Lung (tissue), 12 donors: ENCODE results near the gene MAP2K7. TPM values are rescaled to one million over a fixed set of nuclear protein-coding genes. Genes with fewer than 3 reads are reported as not detected.

Experiments
- ATAC-seq: fragments of 200-7000 bp; cut with Tn5 transposase; one replicate; pipeline ENCODE4 v1.9.1; 2020; ENCODE audit warnings: moderate number of reproducible peaks; ENCODE audit not compliant: insufficient read depth, low FRiP score
- DNase-seq, 3 donors: peaks; one replicate each; pipeline ENCODE4 v3.0.0-alpha.2; 2013 to 2017
- H3K27ac ChIP-seq, 2 donors: one replicate each; pipeline ENCODE4 v1.5.1; 2013; ENCODE audit warnings: mild to moderate bottlenecking in 2 of 2, moderate library complexity in 2 of 2, control low read depth in 1 of 2, inconsistent platforms in 1 of 2, low read depth in 1 of 2, low read length in 1 of 2
- H3K27me3 ChIP-seq, 3 donors: one replicate each; pipeline ENCODE4 v1.5.1; 2013; ENCODE audit warnings: low read length in 2 of 3; ENCODE audit not compliant: control insufficient read depth in 3 of 3, insufficient read depth in 3 of 3
- H3K36me3 ChIP-seq, 4 donors: one replicate each; pipeline ENCODE4 v1.5.1; 2013; ENCODE audit warnings: low read length in 4 of 4, mild to moderate bottlenecking in 1 of 4, moderate library complexity in 1 of 4; ENCODE audit not compliant: control insufficient read depth in 4 of 4, insufficient read depth in 4 of 4
- H3K4me1 ChIP-seq, 5 donors: one replicate each; pipeline ENCODE4 v1.5.1; 2013; ENCODE audit warnings: low read length in 5 of 5, mild to moderate bottlenecking in 2 of 5, moderate library complexity in 1 of 5; ENCODE audit not compliant: control insufficient read depth in 5 of 5, insufficient read depth in 5 of 5
- H3K4me3 ChIP-seq: one replicate; pipeline ENCODE4 v1.5.1; 2013; ENCODE audit warnings: mild to moderate bottlenecking, control low read depth, moderate library complexity
- H3K9ac ChIP-seq, 2 donors: one replicate each; pipeline ENCODE4 v1.5.1; 2013; ENCODE audit warnings: low read length in 2 of 2, control low read depth in 1 of 2; ENCODE audit not compliant: insufficient read depth in 1 of 2
- H3K9me3 ChIP-seq, 4 donors: one replicate each; pipeline ENCODE4 v1.5.1; 2013; ENCODE audit warnings: low read length in 3 of 4, mild to moderate bottlenecking in 1 of 4, moderate library complexity in 1 of 4; ENCODE audit not compliant: control insufficient read depth in 4 of 4, insufficient read depth in 3 of 4
- CTCF ChIP-seq: IDR thresholded peaks from 2 replicates; pipeline ENCODE4 v1.5.1; 2012; ENCODE audit warnings: mild to moderate bottlenecking; ENCODE audit errors: control extremely low read depth, extremely low read depth
- WGBS, 2 donors: extraction: QIAGEN DNeasy Blood & Tissue Kit; methylation state at CpG; one replicate each; pipeline ENCODE4 v1.1.7; 2013; 5-methylcytosine and 5-hydroxymethylcytosine counted together
- polyA plus RNA-seq, 2 donors: library from polyadenylated mRNA; stranded (reverse); fragments of 200-250 nt; gene quantifications; one replicate each; pipeline ENCODE4 v1.2.1, GENCODE V29; 2013
- total RNA-seq, 2 donors: library from RNA; depleted of rRNA in 1 of 2; stranded (reverse); fragments of >200 nt in 1 of 2; gene quantifications; one replicate each; pipeline ENCODE4 v1.2.1, GENCODE V29; 2014 to 2021
- donor health status: control.
- donor health status: control.
- donor health status: Bipolar disorder and iron deficiency.
- donor health status: healthy.
- donor health status: DM: yes; HTN: yes; CAD: no.

MAP2K7 gene
- total and polyA plus RNA-seq, 4 donors = 17.8 to 41.7 (median 23.4) TPM

GRCh38 chr19:7883105-7883504, 20.6 kb upstream of the MAP2K7 start:
- DNase-seq (no peak), ATAC-seq (no peak)
- Histone ChIP-seq H3K9ac (no peak overlapping the region), H3K4me1 (no peaks in the 10 kb centered on the region), H3K36me3 (no peaks in the 10 kb centered on the region), H3K4me3 (no peak overlapping the region), H3K27ac (no peak overlapping the region), H3K9me3 (peaks cover 0 to 2% (median 0%) of the 10 kb centered on the region in 4 donors), H3K27me3 (no peaks in the 10 kb centered on the region)
- WGBS, 2 donors = 83 to 90% methylated on average over 4 of the region's 4 CpGs
- no peak for TF ChIP-seq CTCF

GRCh38 chr19:7883796-7884570, 19.7 kb upstream of the MAP2K7 start:
- 67 to 73% methylated on average over 2 of the region's 2 CpGs for WGBS, 2 donors

GRCh38 chr19:7885818-7886217, 17.9 kb upstream of the MAP2K7 start:
- H3K9me3 ChIP-seq = peaks cover 0 to 2% (median 0%) of the 10 kb centered on the region in 4 donors
- no peak overlapping the region for H3K27ac ChIP-seq
- no peak for TF ChIP-seq CTCF
- DNase-seq (no peak), ATAC-seq (no peak)
- no peak overlapping the region for H3K9ac ChIP-seq
- 87 to 91% methylated on average over 8 of the region's 8 CpGs for WGBS, 2 donors
- no peaks in the 10 kb centered on the region for H3K4me1 ChIP-seq
- no peaks in the 10 kb centered on the region for H3K27me3 ChIP-seq
- no peaks in the 10 kb centered on the region for H3K36me3 ChIP-seq
- H3K4me3 ChIP-seq = no peak overlapping the region

More at GRCh38 chr19:7883796-7884570, 19.7 kb upstream of the MAP2K7 start:
- H3K9me3 ChIP-seq = peaks cover 0 to 2% (median 0%) of the 10 kb centered on the region in 4 donors
- no peak overlapping the region for H3K27ac ChIP-seq
- no peak for TF ChIP-seq CTCF
- H3K27me3 ChIP-seq = no peaks in the 10 kb centered on the region
- H3K4me3 ChIP-seq = no peak overlapping the region
- no peaks in the 10 kb centered on the region for H3K4me1 ChIP-seq
- no peaks in the 10 kb centered on the region for H3K36me3 ChIP-seq
- ATAC-seq = no peak
- DNase-seq = no peak
- no peak overlapping the region for H3K9ac ChIP-seq
